Stimulated activated CD8-positive, alpha-beta memory T cell treated with anti-CD3 and anti-CD28 coated beads, Interleukin-4, amount 100 ng/mL, for 4 hours (primary cell): ENCODE data around the gene SYT5.
"Not testable (repeated sequence)": the region's sequence is repeated elsewhere in the genome, so short reads cannot be mapped to it uniquely, and the experiment has no call there.

Experiments used
- DNase-seq, 2 donors: peaks; one replicate each; pipeline ENCODE4 v3.0.0-alpha.2; 2020; ENCODE audit warnings: low read depth in 2 of 2, low spot score in 1 of 2

The SYT5 gene

DNA sequence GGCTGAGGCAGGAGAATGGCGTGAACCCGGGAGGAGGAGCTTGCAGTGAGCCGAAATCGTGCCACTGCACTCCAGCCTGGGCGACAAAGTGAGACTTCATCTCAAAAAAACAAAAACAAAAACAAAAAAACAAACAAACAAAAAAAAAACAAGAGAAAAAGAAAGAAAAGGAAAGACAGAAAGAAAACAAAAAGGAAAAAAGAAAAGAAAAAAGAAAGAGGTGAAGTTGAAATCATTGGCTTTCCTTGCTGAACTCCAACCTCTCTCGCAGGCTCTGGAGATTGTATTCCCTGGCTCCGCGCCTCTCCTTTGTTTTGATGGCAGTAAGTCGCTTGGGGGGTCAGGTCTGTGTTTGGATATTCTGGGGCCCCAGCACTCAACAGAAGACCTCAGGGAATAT, 7.8 kb downstream of the SYT5 start:
- DNase-seq, result not testable (repeated sequence)

- no peak for DNase-seq
Measured at GRCh38 chr19:55171440-55171839, 8.6 kb downstream of the SYT5 start.

GRCh38 chr19:55169136-55169535, 11.0 kb downstream of the SYT5 start:
- no peak for DNase-seq

DNA sequence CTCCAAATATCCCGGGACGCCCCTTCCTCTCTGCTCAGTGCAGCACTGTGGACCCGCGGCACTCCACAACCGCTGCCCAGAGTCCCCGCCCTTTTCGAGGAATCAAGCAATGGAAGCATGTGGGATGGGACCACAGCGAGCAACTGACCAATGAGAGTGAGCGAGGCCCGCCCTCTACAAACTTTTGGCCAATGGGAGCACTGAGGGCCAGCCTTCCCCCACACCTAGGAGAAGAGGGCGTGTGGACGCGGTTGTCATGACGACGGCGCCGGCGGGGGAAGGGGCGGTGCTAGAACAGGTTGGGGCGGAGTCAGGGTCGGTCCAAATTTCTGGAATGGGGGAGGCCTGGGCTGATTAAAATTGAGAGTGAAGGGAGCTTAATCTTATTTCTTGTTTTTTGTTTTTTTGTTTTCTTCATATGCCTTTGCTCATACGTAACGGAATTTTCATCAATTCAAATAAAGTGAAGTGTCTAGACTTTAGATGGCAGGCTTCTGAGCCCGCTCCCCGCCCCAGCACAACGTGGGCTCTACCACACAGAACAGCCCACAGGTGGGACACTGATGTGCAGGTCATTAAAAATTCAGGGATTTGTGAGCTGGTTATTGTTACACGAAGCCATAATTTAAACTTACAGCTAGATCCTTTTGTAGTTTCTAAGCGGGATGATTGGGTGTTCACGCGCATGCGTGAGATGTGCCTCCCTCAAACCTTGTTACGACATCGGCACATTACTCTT, 13.4 kb downstream of the SYT5 start, which contains the start of gene DNAAF3:
Gene DNAAF3, minus strand, starts transcription at position 84 of the 739 bp plus-strand sequence. CDS start 200 bp downstream, outside the sequence.
- DNase-seq, result no peak

- no peak for DNase-seq
Measured at GRCh38 chr19:55165952-55166529, 14.0 kb downstream of the SYT5 start.

GRCh38 chr19:55161571-55162322, 18.3 kb downstream of the SYT5 start:
- DNase-seq, result no peak

DNA sequence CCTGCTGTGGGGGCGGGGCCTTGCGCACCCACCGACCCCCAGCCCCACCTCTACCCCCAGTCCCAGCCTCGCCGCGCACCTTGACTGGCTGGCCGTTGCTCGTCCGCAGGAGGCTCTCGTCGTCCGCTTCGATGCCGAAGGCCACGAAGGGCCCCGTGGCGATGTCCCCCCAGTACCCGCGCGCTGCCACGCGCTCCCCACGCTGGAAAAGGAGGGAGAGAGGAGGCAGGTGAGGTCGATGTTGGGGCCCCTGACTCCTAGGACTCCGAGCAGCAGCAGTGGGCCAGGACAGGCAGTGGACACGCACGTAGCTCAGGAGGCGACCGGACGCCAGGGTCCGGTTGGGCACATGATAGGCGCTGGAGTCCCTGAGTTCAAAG, 19.1 kb downstream of the SYT5 start:
- DNase-seq, result no peak

DNA sequence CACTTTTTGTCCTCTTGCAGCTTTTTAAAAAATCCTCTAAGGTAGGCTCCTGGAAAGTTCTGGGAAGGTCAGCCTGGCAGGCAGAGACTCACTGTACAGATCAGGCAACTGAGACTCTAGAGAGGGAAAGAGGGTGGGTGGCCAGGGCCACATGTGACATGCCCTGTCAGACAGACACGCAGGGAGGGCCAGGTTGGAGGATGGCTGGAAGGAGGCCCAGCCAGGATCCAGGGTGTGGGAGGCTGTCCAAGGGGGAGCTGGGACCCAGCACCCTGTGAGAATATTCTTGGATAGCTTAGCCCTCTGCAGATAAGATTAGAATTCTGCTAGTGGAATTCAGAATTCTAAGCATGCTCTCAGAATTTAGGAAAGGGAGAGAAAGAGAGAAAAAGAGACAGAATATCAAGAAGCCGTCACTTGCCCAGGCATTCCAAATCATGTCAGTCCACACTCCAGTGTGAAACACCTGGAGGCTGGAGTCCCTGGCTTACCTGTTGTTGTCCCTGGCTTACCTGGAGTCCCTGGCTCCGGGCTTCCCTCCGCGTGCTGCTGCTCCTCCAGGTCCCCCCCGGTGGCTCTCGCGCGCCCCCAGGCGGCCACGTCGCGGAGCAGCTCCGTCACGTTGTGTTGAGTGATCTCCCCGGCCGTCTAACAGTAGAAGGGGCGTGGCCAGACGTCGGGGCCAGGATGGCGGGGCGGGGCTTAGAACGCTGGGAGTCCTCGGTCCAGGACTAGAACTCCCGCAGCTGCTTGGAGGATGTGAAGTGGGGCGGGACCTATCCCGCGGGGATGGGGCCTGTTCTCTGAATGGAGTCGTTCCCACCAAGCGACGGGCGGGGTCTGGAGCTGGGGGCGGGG, 19.7 kb downstream of the SYT5 start:
- DNase-seq, result peak; percentile 65 to 66

DNA sequence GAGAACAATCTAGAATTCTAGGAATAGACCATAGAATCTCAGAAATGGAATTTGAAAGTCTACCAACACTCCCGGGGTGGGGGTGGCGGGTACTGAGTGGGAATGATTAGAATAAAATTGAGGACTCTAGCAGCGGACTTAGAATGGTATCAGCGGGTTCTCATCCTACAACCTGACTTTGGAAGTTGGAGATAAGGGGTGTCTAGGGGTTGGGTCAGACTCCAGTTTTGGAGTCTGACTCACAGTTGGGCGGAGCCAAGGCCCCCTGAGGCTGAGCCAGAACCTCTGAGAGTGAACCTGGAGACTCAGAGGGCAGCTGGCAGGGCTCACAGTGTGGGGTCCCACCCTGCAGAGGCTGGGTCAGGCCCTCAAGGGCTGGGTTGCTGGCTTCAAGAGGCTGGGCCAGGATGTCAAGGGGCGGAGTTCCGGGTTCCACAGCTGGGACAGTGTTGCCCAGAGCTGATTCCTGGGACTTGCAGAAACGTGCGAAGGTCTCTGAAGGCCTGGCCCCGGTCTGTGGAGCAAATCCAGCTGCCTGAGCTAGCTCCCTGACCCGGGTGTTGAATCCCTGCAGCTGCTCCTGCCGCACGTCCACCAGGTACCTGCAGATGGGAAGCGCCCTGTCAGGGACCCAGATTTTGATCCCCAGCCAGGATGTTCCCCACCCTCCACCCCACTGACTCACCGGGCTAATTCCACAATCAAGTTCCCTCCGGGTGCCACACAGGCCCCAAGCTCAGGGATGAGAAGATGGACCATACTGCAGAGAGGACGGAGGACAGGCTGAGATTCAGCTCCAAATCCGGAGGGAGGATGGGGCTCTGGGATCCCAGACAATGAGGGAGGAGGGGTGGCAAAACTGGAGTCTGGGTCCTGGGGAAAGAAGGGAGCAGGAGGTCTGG, 21.0 kb downstream of the SYT5 start:
- no peak for DNase-seq

DNA sequence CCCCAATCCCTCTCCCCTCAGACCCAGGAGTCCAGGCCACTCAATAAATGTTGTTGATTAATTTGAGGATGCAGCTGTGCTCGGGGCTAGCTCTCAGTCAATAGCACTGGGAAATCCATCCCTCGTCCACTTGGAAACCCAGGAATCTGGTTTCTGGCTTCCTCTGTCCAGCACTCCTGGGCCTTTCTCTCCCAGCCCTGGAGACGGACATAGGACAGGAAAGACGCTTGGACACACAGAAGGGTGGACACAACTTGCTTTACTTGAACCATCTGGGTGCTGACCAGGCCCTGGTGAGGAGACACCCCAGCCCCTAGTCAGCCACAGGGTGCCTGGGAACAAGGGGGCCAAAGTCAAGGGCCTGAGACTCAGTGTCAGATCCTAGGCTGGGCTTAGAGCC, 21.7 kb downstream of the SYT5 start:
- DNase-seq, result no peak

DNA sequence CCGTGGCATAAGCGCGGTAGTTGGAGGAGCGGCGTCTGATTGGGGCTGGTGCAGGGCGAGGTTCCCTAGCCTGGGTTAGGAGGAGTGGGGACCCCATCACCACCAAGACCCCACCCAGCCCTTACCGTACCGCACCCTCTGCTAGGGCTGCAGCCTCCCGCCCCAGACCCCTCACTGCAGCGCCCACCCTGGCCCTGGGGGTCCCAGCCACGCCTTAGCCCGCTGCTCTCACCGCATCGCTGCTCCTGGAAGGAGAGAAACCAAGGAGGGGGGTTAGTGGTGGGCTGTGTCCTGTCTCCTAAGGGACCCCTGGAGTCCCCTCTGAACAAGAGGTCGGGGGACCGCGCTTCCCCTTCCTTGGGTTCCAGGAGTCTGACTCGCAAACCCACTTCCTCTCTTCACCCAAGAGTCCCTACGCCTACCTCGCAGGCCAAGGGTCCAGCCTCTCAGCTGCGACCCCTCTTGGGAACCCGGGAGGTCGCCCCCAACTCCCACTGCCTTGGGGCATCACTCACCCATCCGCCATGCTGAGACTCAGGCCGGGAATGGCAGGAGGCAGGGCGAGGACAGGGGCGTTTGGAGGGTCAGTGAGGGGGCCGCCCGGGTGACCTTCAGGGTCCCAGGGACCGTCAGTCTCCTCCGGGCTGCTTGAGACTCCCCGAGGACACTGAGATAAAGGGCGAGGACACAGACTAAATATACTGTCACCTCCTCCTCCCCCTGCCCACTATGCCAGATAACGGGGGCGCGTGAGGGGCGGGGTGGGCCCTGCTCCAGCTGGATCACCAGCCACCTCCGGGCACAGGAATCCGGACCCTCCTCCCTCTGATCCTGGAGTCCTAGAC, 22.8 kb downstream of the SYT5 start, which contains the start of gene TNNI3:
Gene TNNI3, minus strand, starts transcription at position 669 of the 845 bp plus-strand sequence. Its CDS starts 143 bp downstream, at position 526.
- no peak for DNase-seq

- DNase-seq, result no peak
Measured at GRCh38 chr19:55156202-55157063, 23.7 kb downstream of the SYT5 start.

GRCh38 chr19:55155784-55156183, 24.3 kb downstream of the SYT5 start:
- not testable (repeated sequence) for DNase-seq

DNA sequence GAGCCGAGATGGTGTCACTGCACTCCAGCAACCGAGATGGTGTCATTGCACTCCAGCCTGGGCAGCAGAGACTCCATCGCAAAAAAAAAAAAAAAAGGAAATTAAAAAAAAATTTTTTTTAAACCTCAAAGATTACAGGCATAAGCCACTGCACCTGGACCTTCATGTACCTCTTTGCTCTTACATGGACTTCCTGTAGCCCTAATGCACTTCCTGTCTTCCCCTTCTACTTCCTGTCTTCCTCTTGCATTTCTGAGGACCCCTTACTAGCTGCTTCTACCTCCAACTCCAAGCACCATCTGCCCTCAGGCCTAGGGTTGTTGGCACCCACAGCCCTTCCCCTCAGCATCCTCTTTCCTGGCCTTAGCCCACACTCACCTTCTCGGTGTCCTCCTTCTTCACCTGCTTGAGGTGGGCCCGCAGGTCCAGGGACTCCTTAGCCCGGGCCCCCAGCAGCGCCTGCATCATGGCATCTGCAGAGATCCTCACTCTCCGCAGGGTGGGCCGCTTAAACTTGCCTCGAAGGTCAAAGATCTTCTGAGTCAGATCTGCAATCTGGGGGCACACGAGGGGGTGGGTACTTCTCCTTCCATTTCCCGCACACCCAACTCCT, 26.3 kb downstream of the SYT5 start:
- DNase-seq, result no peak

- DNase-seq, result no peak
Measured at GRCh38 chr19:55152017-55152416, 28.1 kb downstream of the SYT5 start.

GRCh38 chr19:55149078-55150003, 30.7 kb downstream of the SYT5 start, which contains the start of gene TNNT1:
Gene TNNT1 (minus strand): TSS chr19:55149206. CDS start chr19:55147157, 2,049 bp downstream.
- no peak for DNase-seq
